Upper lobe of left lung (tissue), 6 donors: Measurements from ENCODE around the gene OSBPL10. TPM values are rescaled to one million over a fixed set of nuclear protein-coding genes. Genes with fewer than 3 reads are reported as not detected.

Experiments
- ATAC-seq, 2 donors: fragments of 200-7000 bp; cut with Tn5 transposase; one replicate each; pipeline ENCODE4 v1.9.1; 2022; ENCODE audit warnings: mild to moderate bottlenecking in 2 of 2, moderate library complexity in 2 of 2; ENCODE audit not compliant: low FRiP score in 2 of 2
- DNase-seq, 2 donors: peaks; one replicate each; pipeline ENCODE4 v3.0.0-alpha.2; 2019 to 2020
- H3K27ac ChIP-seq, 4 donors: fragments of 200-600 bp; sonication (generic); one replicate each; pipeline ENCODE4 v1.5.1; 2016 to 2019
- H3K27me3 ChIP-seq, 4 donors: fragments of 200-600 bp; sonication (generic); one replicate each; pipeline ENCODE4 v1.5.1; 2017 to 2019
- H3K36me3 ChIP-seq, 4 donors: fragments of 200-600 bp; sonication (generic); one replicate each; pipeline ENCODE4 v1.5.1; 2016 to 2019
- H3K4me1 ChIP-seq, 4 donors: fragments of 200-600 bp; sonication (generic); one replicate each; pipeline ENCODE4 v1.5.1; 2018 to 2019
- H3K4me3 ChIP-seq, 4 donors: fragments of 200-600 bp; sonication (generic); one replicate each; pipeline ENCODE4 v1.5.1; 2017 to 2019; ENCODE audit warnings: mild to moderate bottlenecking in 2 of 4, moderate library complexity in 1 of 4
- H3K9me3 ChIP-seq, 4 donors: fragments of 200-600 bp; sonication (generic); one replicate each; pipeline ENCODE4 v1.5.1; 2018 to 2019
- EP300 ChIP-seq, 4 donors: sonication (generic); formaldehyde crosslinking; IDR thresholded peaks; one replicate each; pipeline ENCODE4 v1.5.1; 2017; ENCODE audit warnings: antibody characterized with exemption in 4 of 4, control low read depth in 2 of 4
- POLR2A ChIP-seq, 4 donors: fragments of 450-650 bp; IDR thresholded peaks; one replicate each; pipeline ENCODE4 v1.5.1; 2016 to 2017; ENCODE audit warnings: antibody characterized with exemption in 4 of 4, mild to moderate bottlenecking in 2 of 4
- POLR2AphosphoS5 ChIP-seq, 2 donors: sonication (generic); formaldehyde crosslinking; IDR thresholded peaks; one replicate each; pipeline ENCODE4 v1.5.1; 2017; ENCODE audit warnings: antibody characterized with exemption in 2 of 2
- WGBS, 2 donors: methylation state at CpG; one replicate each; pipeline ENCODE4 v1.1.5; 2017 to 2018; 5-methylcytosine and 5-hydroxymethylcytosine counted together
- total RNA-seq, 6 donors: library from RNA; depleted of rRNA in 4 of 6; stranded (reverse); fragments of >200 nt in 4 of 6; gene quantifications; one replicate each; pipeline versions ENCODE4 v1.1.0 to v1.2.1, GENCODE V29; 2016 to 2021
- TF ChIP-seq, protein P1 (sequence below), 6 experiments: fragments of 450-650 bp in 4 of 6; fragments of 200-600 bp in 2 of 6; sonication (generic) in 2 of 6; IDR thresholded peaks; one replicate each; pipeline ENCODE4 v1.5.1; 2016 to 2019; ENCODE audit warnings: antibody characterized with exemption in 6 of 6
- donor health status: DM: no; HTN: no; CAD: no; lungs with moderate emphysema.
- donor health status: DM: no; HTN: yes; CAD: no; lungs with severe emphysema.

The OSBPL10 gene
- total RNA-seq, 6 donors from 2014 or later = 13.6 to 73.9 (median 24.4) TPM

DNA sequence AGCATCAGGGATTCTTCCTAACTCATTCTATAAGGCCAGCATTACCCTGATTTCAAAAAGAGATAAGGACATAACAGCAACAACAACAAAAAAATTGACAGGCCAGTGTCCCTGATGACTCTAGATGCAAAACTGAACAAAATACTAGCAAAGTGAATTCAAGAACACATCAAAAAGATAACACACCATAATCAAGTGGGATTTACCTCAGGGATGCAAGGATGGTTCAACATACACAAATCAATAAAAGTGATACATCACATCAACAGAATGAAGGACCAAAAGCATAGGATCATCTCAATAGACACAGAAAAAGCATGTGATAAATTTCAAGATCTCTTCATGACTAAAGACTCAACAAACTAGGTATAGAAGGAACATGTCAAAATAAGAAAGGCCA lies 328.8 kb downstream of the OSBPL10 start:
- DNase-seq = no peak

DNA sequence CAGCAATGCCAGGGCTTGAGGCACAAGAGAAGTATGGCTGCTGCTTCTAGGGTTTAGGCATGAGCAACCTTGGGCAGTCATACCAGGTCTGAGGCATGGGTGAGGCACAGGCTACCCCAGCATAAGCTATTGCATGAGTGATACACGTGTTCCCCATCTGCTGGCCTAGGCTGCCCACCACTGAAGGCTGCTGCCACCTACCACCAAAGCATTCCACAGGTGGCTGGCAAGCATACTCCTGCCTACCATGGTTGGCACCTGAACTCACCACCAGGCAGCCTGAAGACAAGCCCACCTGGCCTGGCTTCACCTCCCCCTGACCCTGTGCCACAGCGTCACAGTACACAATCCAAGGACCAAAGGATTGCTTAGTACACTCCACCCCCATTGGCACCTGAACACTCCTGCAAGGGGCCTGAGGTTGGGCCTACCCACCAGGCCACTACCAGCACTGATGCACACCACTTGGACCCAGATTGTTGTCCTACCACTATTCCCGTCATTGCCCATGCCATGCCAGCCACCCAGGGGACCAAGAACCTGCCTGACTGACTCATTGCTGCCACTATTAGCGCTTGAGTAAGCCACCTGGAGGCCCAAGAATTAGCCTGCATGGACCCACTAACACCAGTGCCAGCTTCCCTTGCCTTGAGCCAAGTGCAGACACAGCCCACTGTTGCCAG lies 332.6 kb downstream of the OSBPL10 start:
- TF ChIP-seq, protein P1, sequence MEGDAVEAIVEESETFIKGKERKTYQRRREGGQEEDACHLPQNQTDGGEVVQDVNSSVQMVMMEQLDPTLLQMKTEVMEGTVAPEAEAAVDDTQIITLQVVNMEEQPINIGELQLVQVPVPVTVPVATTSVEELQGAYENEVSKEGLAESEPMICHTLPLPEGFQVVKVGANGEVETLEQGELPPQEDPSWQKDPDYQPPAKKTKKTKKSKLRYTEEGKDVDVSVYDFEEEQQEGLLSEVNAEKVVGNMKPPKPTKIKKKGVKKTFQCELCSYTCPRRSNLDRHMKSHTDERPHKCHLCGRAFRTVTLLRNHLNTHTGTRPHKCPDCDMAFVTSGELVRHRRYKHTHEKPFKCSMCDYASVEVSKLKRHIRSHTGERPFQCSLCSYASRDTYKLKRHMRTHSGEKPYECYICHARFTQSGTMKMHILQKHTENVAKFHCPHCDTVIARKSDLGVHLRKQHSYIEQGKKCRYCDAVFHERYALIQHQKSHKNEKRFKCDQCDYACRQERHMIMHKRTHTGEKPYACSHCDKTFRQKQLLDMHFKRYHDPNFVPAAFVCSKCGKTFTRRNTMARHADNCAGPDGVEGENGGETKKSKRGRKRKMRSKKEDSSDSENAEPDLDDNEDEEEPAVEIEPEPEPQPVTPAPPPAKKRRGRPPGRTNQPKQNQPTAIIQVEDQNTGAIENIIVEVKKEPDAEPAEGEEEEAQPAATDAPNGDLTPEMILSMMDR (IDR thresholded peaks at IDR 0.05) = no peak
- TF ChIP-seq POLR2A (IDR thresholded peaks at IDR 0.05) (no peak), EP300 (IDR thresholded peaks at IDR 0.05) (no peak), POLR2AphosphoS5 (IDR thresholded peaks at IDR 0.05) (no peak)

More for the DNA sequence above, 328.8 kb downstream of the OSBPL10 start:
- no peaks in the 10 kb centered on the region for H3K27me3 ChIP-seq
- H3K27ac ChIP-seq = no peak overlapping the region
- no peak overlapping the region for H3K4me3 ChIP-seq
- no peaks in the 10 kb centered on the region for H3K4me1 ChIP-seq
- H3K9me3 ChIP-seq = peaks cover 30 to 75% (median 37%) of the 10 kb centered on the region in 4 donors
- TF ChIP-seq, protein P1 (IDR thresholded peaks at IDR 0.05) = no peak
- TF ChIP-seq POLR2AphosphoS5 (IDR thresholded peaks at IDR 0.05) (no peak), EP300 (IDR thresholded peaks at IDR 0.05) (no peak), POLR2A (IDR thresholded peaks at IDR 0.05) (no peak)
- peaks cover 0 to 5% (median 1%) of the 10 kb centered on the region in 4 donors for H3K36me3 ChIP-seq
- no peak for ATAC-seq

DNA sequence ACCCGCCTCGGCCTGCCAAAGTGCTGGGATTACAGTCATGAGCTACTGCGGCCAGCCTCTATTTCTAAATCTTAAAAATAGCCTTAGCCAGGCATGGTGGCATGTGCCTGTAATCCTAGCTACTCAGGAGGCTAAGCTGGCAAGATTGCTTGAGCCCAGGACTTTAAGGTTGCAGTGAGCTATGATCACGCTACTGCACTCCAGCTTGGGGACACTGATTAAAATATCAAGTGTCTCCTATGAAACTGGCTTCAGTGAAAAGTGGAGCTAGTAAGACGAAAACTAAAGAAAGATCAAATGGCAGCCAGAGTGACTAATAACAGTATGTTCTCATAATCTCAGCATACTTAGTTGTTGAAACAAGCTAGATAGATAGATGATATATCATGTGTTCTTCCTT lies 335.8 kb downstream of the OSBPL10 start:
- H3K36me3 ChIP-seq = peaks cover 0 to 8% (median 5%) of the 10 kb centered on the region in 4 donors
- WGBS, 2 donors = 86 to 93% methylated on average over 5 of the region's 5 CpGs
- ATAC-seq (no peak), DNase-seq (no peak)
- H3K4me1 ChIP-seq = no peaks in the 10 kb centered on the region
- H3K27ac ChIP-seq = no peak overlapping the region
- H3K4me3 ChIP-seq = no peak overlapping the region
- H3K27me3 ChIP-seq = no peaks in the 10 kb centered on the region
- H3K9me3 ChIP-seq = peaks cover under 1 to 15% (median 8%) of the 10 kb centered on the region in 4 donors
- TF ChIP-seq, protein P1 (IDR thresholded peaks at IDR 0.05) = no peak
- no peak for TF ChIP-seq EP300 (IDR thresholded peaks at IDR 0.05)
- TF ChIP-seq POLR2A (IDR thresholded peaks at IDR 0.05) = no peak
- TF ChIP-seq POLR2AphosphoS5 (IDR thresholded peaks at IDR 0.05) = no peak

More for the DNA sequence above, 332.6 kb downstream of the OSBPL10 start:
- Histone ChIP-seq H3K27me3 (no peaks in the 10 kb centered on the region), H3K4me1 (no peaks in the 10 kb centered on the region), H3K36me3 (peaks cover 0 to 8% (median 5%) of the 10 kb centered on the region in 4 donors), H3K4me3 (no peak overlapping the region), H3K9me3 (peaks cover 14 to 43% (median 21%) of the 10 kb centered on the region in 4 donors), H3K27ac (no peak overlapping the region)
- ATAC-seq (peak in 1 of 2 donors; percentile 34), DNase-seq (no peak)
- WGBS, 2 donors = 100% methylated on average over 3 to 4 of the region's 4 CpGs

DNA sequence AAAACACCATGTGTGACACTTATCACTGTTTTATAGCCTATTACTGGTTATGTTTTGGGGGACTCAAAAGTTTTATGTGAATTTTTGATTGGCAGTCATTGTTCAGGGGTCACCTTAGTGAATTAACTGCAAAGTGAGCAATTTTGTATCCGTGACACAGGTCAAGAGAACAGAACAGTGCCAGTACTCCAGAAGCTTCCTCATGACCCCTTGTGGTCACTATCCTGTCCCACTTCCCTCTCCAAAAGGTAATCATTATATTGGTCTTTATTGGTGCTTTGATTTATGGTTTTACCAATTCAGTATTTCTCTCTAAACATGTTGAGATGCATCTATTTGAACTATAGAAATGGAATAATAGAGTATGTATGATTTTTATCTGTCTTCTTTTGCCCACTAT lies 341.2 kb downstream of the OSBPL10 start:
- Histone ChIP-seq H3K27me3 (no peaks in the 10 kb centered on the region), H3K4me1 (peaks cover 0 to 11% (median 4%) of the 10 kb centered on the region in 4 donors), H3K36me3 (peaks cover 0 to 10% (median 3%) of the 10 kb centered on the region in 4 donors), H3K9me3 (no peaks in the 10 kb centered on the region), H3K4me3 (no peak overlapping the region), H3K27ac (no peak overlapping the region)
- no peak for TF ChIP-seq POLR2A (IDR thresholded peaks at IDR 0.05)
- no peak for TF ChIP-seq POLR2AphosphoS5 (IDR thresholded peaks at IDR 0.05)
- no peak for TF ChIP-seq EP300 (IDR thresholded peaks at IDR 0.05)
- TF ChIP-seq, protein P1 (IDR thresholded peaks at IDR 0.05) = no peak
- no peak for DNase-seq
- no peak for ATAC-seq
- WGBS, 2 donors = 92 to 100% methylated on average over 1 of the region's 1 CpG
